ENCODE data around the gene FAF1. TPM values are rescaled to one million over a fixed set of nuclear protein-coding genes. Genes with fewer than 3 reads are reported as not detected.

The FAF1 gene
- total and polyA plus RNA-seq, 9 of the 15 experiments (the other 6 are each of a cell fraction or from before 2014, with no cell fraction given), result 48.7 to 225 (median 118) TPM

DNA sequence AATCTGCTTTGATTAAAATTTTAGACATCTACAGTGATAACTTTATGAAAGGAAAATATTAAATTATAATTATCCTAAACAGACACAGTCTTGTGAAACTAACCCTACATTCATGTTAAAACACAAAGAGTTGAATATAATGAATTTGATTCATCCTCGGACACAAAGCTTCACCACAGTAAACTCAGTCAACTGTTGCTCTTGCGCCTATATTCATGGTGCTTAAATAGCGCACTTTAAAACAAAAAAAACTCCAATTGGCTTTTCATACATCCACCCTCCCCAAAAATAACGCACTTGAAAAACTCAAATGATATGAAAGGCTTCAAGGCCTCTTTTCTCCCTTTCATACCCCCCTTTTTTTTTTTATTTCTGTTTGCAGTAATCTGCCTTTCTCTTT lies 260.3 kb downstream of the FAF1 start (continued):
- TF ChIP-seq ZNF609 (CRISPR knock-in tag; IDR thresholded peaks at IDR 0.05; ENCODE audit: borderline replicate concordance), result no peak
- TF ChIP-seq MYBL2 (IDR thresholded peaks at IDR 0.05; ENCODE audit: low read depth), result no peak
- no peak for TF ChIP-seq MYBL2 (CRISPR knock-in tag; IDR thresholded peaks at IDR 0.05; ENCODE audit: borderline replicate concordance)
- no peak for TF ChIP-seq SIN3B (IDR thresholded peaks at IDR 0.05; ENCODE audit: low read depth)
- no peak for TF ChIP-seq HDGF (IDR thresholded peaks at IDR 0.05)
- no peak for TF ChIP-seq KLF10 (CRISPR knock-in tag; IDR thresholded peaks at IDR 0.05)
- no peak for TF ChIP-seq ZNF277 (CRISPR knock-in tag; IDR thresholded peaks at IDR 0.05; ENCODE audit: borderline replicate concordance)
- no peak for TF ChIP-seq ZNF77 (CRISPR knock-in tag; IDR thresholded peaks at IDR 0.05)

Measured in K562 (cell line).